CD14-positive monocyte (primary cell): Measurements from ENCODE around the gene GALNTL6. TPM values are rescaled to one million over a fixed set of nuclear protein-coding genes. Genes with fewer than 3 reads are reported as not detected.

Experiments used
- DNase-seq, 3 donors: peaks; one replicate each; pipeline ENCODE4 v3.0.0-alpha.2; 2011 to 2022
- H2AFZ ChIP-seq: 2 replicates; pipeline ENCODE4 v1.6.0; 2012; ENCODE audit warnings: mild to moderate bottlenecking, low read depth, low read length, inconsistent platforms; ENCODE audit not compliant: insufficient read depth, poor library complexity, severe bottlenecking
- H3K27ac ChIP-seq, 2 donors: 1 replicate in 1 of 2; 2 replicates in 1 of 2; pipeline ENCODE4 v1.5.1; 2012 to 2013; ENCODE audit warnings: low read length in 2 of 2, control low read depth in 1 of 2, inconsistent platforms in 1 of 2, low read depth in 1 of 2, mild to moderate bottlenecking in 1 of 2
- H3K27me3 ChIP-seq, 2 donors: one replicate each; pipeline versions ENCODE4 v1.6.0 to v1.6.1; 2011 to 2013; ENCODE audit warnings: low read length in 2 of 2; ENCODE audit not compliant: control insufficient read depth in 2 of 2, insufficient read depth in 2 of 2
- H3K36me3 ChIP-seq, 2 donors: replicated peaks in 1 of 2; 1 replicate in 1 of 2; 2 replicates in 1 of 2; pipeline versions ENCODE4 v1.5.1 to v1.6.1; 2012 to 2013; ENCODE audit warnings: low read length in 2 of 2, control low read depth in 1 of 2, inconsistent platforms in 1 of 2, mild to moderate bottlenecking in 1 of 2; ENCODE audit not compliant: insufficient read depth in 2 of 2, control insufficient read depth in 1 of 2
- H3K4me1 ChIP-seq, 2 donors: 1 replicate in 1 of 2; 2 replicates in 1 of 2; pipeline versions ENCODE4 v1.5.1 to v1.6.1; 2012 to 2013; ENCODE audit warnings: low read length in 2 of 2, control low read depth in 1 of 2, inconsistent platforms in 1 of 2, mild to moderate bottlenecking in 1 of 2, moderate library complexity in 1 of 2; ENCODE audit not compliant: insufficient read depth in 2 of 2, control insufficient read depth in 1 of 2
- H3K4me2 ChIP-seq: replicated peaks from 2 replicates; pipeline ENCODE3; 2012; ENCODE audit warnings: low read length, moderate library complexity, mild to moderate bottlenecking; ENCODE audit not compliant: poor library complexity, severe bottlenecking; ENCODE audit errors: extremely low read depth
- H3K4me3 ChIP-seq, 3 experiments: fragments of 200-600 bp in 1 of 3; sonication (generic) in 1 of 3; replicated peaks in 1 of 3; 1 replicate in 2 of 3; 2 replicates in 1 of 3; pipeline ENCODE4 v1.5.1; 2011 to 2013; ENCODE audit warnings: low read length in 3 of 3, mild to moderate bottlenecking in 3 of 3, control low read depth in 2 of 3, low read depth in 2 of 3, inconsistent platforms in 1 of 3, moderate library complexity in 1 of 3
- H3K79me2 ChIP-seq: 2 replicates; pipeline ENCODE4 v1.6.0; 2012; ENCODE audit warnings: mild to moderate bottlenecking, control low read depth, inconsistent platforms, low read length, moderate library complexity; ENCODE audit not compliant: insufficient read depth
- H3K9ac ChIP-seq: 2 replicates; pipeline ENCODE4 v1.6.0; 2017; ENCODE audit warnings: low read length, mild to moderate bottlenecking; ENCODE audit not compliant: insufficient read depth, poor library complexity, severe bottlenecking
- H3K9me3 ChIP-seq, 2 donors: replicated peaks in 1 of 2; 1 replicate in 1 of 2; 2 replicates in 1 of 2; pipeline versions ENCODE4 v1.5.1 to v1.6.1; 2012 to 2013; ENCODE audit warnings: low read length in 2 of 2, control low read depth in 1 of 2; ENCODE audit not compliant: control insufficient read depth in 1 of 2, insufficient read depth in 1 of 2
- H4K20me1 ChIP-seq: 2 replicates; pipeline ENCODE4 v1.6.0; 2012; ENCODE audit warnings: mild to moderate bottlenecking, low read length, control low read depth, moderate library complexity; ENCODE audit not compliant: insufficient read depth
- H3K27ac Mint-ChIP-seq, 7 donors: one replicate each; pipeline ENCODE4 v1.8.0; 2020; ENCODE audit warnings: mild to moderate bottlenecking in 7 of 7, mixed read lengths in 7 of 7, moderate library complexity in 6 of 7, inconsistent platforms in 2 of 7
- H3K27me3 Mint-ChIP-seq, 3 donors: one replicate each; pipeline ENCODE4 v1.8.0; 2021 to 2022; ENCODE audit warnings: low read depth in 3 of 3, mild to moderate bottlenecking in 3 of 3, mixed read lengths in 3 of 3, moderate library complexity in 3 of 3, inconsistent platforms in 1 of 3
- H3K36me3 Mint-ChIP-seq, 2 donors: one replicate each; pipeline ENCODE4 v1.8.0; 2020; ENCODE audit warnings: mixed read lengths in 2 of 2, inconsistent platforms in 1 of 2, mild to moderate bottlenecking in 1 of 2
- H3K4me1 Mint-ChIP-seq: one replicate; pipeline ENCODE4 v1.8.0; 2020; ENCODE audit warnings: mild to moderate bottlenecking, mixed read lengths
- H3K4me3 Mint-ChIP-seq, 2 donors: one replicate each; pipeline ENCODE4 v1.8.0; 2020; ENCODE audit warnings: mild to moderate bottlenecking in 2 of 2, mixed read lengths in 2 of 2, moderate library complexity in 1 of 2
- H3K9me3 Mint-ChIP-seq, 7 donors: one replicate each; pipeline ENCODE4 v1.8.0; 2020 to 2022; ENCODE audit warnings: mixed read lengths in 7 of 7, mild to moderate bottlenecking in 6 of 7, moderate library complexity in 6 of 7, inconsistent platforms in 2 of 7
- whole genome bisulfite sequencing: methylation state at CpG from one replicate; pipeline ENCODE4 v1.1.5; 2013; ENCODE audit warnings: missing lambda C conversion rate; ENCODE audit not compliant: insufficient coverage; 5-methylcytosine and 5-hydroxymethylcytosine counted together
- intact Hi-C, 2 donors: fragments of 100-400 bp; cut with micrococcal nuclease; formaldehyde crosslinking; loops; one replicate each; pipeline versions ENCODE4 v1.15.0 to v1.15.1; 2023
- polyA plus RNA-seq, 3 donors: library from polyadenylated mRNA; depleted of rRNA in 1 of 3; unstranded in 2 of 3; stranded (reverse) in 1 of 3; fragments of 300-500 nt in 2 of 3; fragments of >200 nt in 1 of 3; fragmentation: Illumina TruSeq in 2 of 3; gene quantifications; 1 replicate in 2 of 3; 2 replicates in 1 of 3; pipeline ENCODE4 v1.2.3, GENCODE V29; 2012 to 2021
- TF ChIP-seq, protein P1 (sequence below): fragments of 200-600 bp; IDR thresholded peaks from one replicate; pipeline ENCODE4 v1.8.0; 2022; ENCODE audit warnings: antibody characterized with exemption, mild to moderate bottlenecking

The GALNTL6 gene
- polyA plus RNA-seq, 3 donors, result 0.05 TPM; not detected in 2

DNA sequence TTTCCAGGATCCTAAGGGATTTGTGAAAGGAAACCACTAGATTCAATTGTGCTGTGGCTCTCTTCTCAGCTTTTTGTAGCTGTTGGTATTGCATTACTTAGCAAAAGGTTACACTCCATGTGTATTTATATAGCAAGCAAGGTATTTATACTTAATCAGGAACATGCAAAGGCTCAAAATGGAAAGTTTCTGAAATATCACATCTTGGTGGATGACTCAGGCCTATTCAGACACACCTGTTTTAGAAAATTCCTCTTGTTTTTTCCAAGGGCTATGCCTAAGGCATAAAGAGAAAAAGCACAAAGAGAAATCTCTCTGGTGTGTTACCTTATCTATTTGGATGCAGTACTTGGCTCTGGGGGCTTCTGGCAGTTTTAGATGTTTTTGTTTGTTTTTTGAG lies 1211.0 kb downstream of the GALNTL6 start:
- Histone ChIP-seq H3K9me3 (peaks cover 0 to 6% of the 10 kb centered on the region in 2 donors), H4K20me1 (no peaks in the 10 kb centered on the region), H2AFZ (no peak overlapping the region), H3K4me1 (peaks cover 4 to 5% of the 10 kb centered on the region in 2 donors), H3K36me3 (no peaks in the 10 kb centered on the region), H3K27ac (no peak overlapping the region), H3K9ac (no peak overlapping the region), H3K4me2 (no peak overlapping the region), H3K27me3 (no peaks in the 10 kb centered on the region), H3K4me3 (no peak overlapping the region), H3K79me2 (no peaks in the 10 kb centered on the region)
- no peak for DNase-seq
- peaks cover 4 to 7% (median 4%) of the 10 kb centered on the region in 7 donors for H3K9me3 Mint-ChIP-seq
- peaks cover 4% of the 10 kb centered on the region for H3K4me1 Mint-ChIP-seq
- peaks cover 0 to 2% of the 10 kb centered on the region in 2 donors for H3K36me3 Mint-ChIP-seq
- H3K27me3 Mint-ChIP-seq, result peaks cover 0 to 2% (median 0%) of the 10 kb centered on the region in 3 donors
- intact Hi-C loops, result no loop called here
- no peak overlapping the region for H3K27ac Mint-ChIP-seq
- TF ChIP-seq, protein P1, sequence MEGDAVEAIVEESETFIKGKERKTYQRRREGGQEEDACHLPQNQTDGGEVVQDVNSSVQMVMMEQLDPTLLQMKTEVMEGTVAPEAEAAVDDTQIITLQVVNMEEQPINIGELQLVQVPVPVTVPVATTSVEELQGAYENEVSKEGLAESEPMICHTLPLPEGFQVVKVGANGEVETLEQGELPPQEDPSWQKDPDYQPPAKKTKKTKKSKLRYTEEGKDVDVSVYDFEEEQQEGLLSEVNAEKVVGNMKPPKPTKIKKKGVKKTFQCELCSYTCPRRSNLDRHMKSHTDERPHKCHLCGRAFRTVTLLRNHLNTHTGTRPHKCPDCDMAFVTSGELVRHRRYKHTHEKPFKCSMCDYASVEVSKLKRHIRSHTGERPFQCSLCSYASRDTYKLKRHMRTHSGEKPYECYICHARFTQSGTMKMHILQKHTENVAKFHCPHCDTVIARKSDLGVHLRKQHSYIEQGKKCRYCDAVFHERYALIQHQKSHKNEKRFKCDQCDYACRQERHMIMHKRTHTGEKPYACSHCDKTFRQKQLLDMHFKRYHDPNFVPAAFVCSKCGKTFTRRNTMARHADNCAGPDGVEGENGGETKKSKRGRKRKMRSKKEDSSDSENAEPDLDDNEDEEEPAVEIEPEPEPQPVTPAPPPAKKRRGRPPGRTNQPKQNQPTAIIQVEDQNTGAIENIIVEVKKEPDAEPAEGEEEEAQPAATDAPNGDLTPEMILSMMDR, result no peak
- H3K4me3 Mint-ChIP-seq, result no peak overlapping the region

DNA sequence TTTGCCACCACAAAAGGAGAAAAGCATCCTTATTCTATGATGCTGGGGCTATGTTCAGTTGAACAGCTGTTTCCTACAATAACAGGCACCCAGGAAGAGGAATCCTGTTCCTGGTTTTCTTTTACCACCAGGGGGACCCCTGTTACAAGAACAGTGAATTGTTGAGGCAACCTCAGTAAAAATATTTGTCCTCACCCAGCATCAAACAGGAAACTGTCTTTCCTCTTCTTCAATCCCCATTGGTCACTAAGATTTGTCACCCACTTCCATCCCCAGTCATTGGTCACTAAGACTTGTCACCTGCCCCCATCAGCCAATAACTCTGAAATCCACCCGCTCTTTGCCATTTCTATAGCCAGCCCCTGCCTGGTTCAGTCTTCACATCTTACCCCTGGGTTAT lies 1211.9 kb downstream of the GALNTL6 start:
- H3K36me3 Mint-ChIP-seq, result peaks cover 0 to 2% of the 10 kb centered on the region in 2 donors
- H3K27ac Mint-ChIP-seq, result peak overlapping the region in 2 of 7 donors; percentile 24 to 66
- H3K9ac ChIP-seq, result no peak overlapping the region
- H3K4me1 Mint-ChIP-seq, result peaks cover 4% of the 10 kb centered on the region
- peaks cover 0 to 6% of the 10 kb centered on the region in 2 donors for H3K9me3 ChIP-seq
- H3K4me2 ChIP-seq, result no peak overlapping the region
- no peaks in the 10 kb centered on the region for H4K20me1 ChIP-seq
- peaks cover 0 to 1% (median 0%) of the 10 kb centered on the region in 3 donors for H3K27me3 Mint-ChIP-seq
- H2AFZ ChIP-seq, result no peak overlapping the region
- intact Hi-C loops, result loop anchor here in 1 of 2 donors (5.0 kb wide), 1 partner anchor 232 kb away; no protein-coding TSS in a partner anchor
- no peaks in the 10 kb centered on the region for H3K27me3 ChIP-seq
- no peak overlapping the region for H3K27ac ChIP-seq
- H3K9me3 Mint-ChIP-seq, result peaks cover 4 to 7% (median 4%) of the 10 kb centered on the region in 7 donors
- H3K4me3 ChIP-seq, result no peak overlapping the region
- WGBS, result 100% methylated on average over 1 of the region's 1 CpG
- no peak overlapping the region for H3K4me3 Mint-ChIP-seq
- peak; percentile 40 to 66 (median 60) for DNase-seq
- TF ChIP-seq, protein P1, result peak; percentile 72
- H3K79me2 ChIP-seq, result no peaks in the 10 kb centered on the region
- no peaks in the 10 kb centered on the region for H3K36me3 ChIP-seq
- peaks cover 4 to 5% of the 10 kb centered on the region in 2 donors for H3K4me1 ChIP-seq
